Tibial nerve (tissue), 4 donors: ENCODE data around the gene TNFRSF6B. TPM values are rescaled to one million over a fixed set of nuclear protein-coding genes. Genes with fewer than 3 reads are reported as not detected.

Experiments
- DNase-seq, 2 donors: peaks; one replicate each; pipeline ENCODE4 v3.0.0-alpha.2; 2019; ENCODE audit warnings: low spot score in 2 of 2
- H3K27ac ChIP-seq, 4 donors: fragments of 200-600 bp; sonication (generic) in 3 of 4; one replicate each; pipeline ENCODE4 v1.5.1; 2017 to 2019; ENCODE audit warnings: mild to moderate bottlenecking in 1 of 4
- H3K27me3 ChIP-seq, 2 donors: fragments of 200-600 bp; sonication (generic) in 1 of 2; one replicate each; pipeline versions ENCODE4 v1.5.1 to v1.6.0; 2017 to 2019
- H3K36me3 ChIP-seq, 3 donors: fragments of 200-600 bp; sonication (generic); one replicate each; pipeline ENCODE4 v1.5.1; 2018 to 2019
- H3K4me1 ChIP-seq, 4 donors: fragments of 200-600 bp; sonication (generic) in 3 of 4; one replicate each; pipeline ENCODE4 v1.5.1; 2017 to 2019
- H3K4me3 ChIP-seq, 4 donors: fragments of 200-600 bp; sonication (generic) in 3 of 4; one replicate each; pipeline ENCODE4 v1.5.1; 2017 to 2019; ENCODE audit warnings: mild to moderate bottlenecking in 1 of 4, moderate library complexity in 1 of 4
- H3K9me3 ChIP-seq, 4 donors: fragments of 200-600 bp; sonication (generic) in 3 of 4; one replicate each; pipeline ENCODE4 v1.5.1; 2017 to 2019
- EP300 ChIP-seq, 2 donors: sonication (generic); formaldehyde crosslinking; IDR thresholded peaks; one replicate each; pipeline ENCODE4 v1.6.1; 2017; ENCODE audit warnings: antibody characterized with exemption in 2 of 2, mild to moderate bottlenecking in 1 of 2
- POLR2A ChIP-seq, 2 donors: fragments of 450-650 bp; IDR thresholded peaks; one replicate each; pipeline ENCODE4 v1.6.1; 2017; ENCODE audit warnings: antibody characterized with exemption in 2 of 2, mild to moderate bottlenecking in 2 of 2, moderate library complexity in 2 of 2
- WGBS, 2 donors: methylation state at CpG; one replicate each; pipeline ENCODE4 v1.1.5; 2018; 5-methylcytosine and 5-hydroxymethylcytosine counted together
- total RNA-seq, 4 donors: library from RNA; depleted of rRNA; stranded (reverse); fragments of >200 nt; gene quantifications; one replicate each; pipeline ENCODE4 v1.1.0, GENCODE V29; 2016
- TF ChIP-seq, protein P1 (sequence below), 5 experiments: fragments of 200-600 bp in 3 of 5; fragments of 450-650 bp in 2 of 5; sonication (generic) in 3 of 5; IDR thresholded peaks; one replicate each; pipeline ENCODE4 v1.5.1; 2016 to 2019; ENCODE audit warnings: antibody characterized with exemption in 5 of 5, mild to moderate bottlenecking in 3 of 5, moderate library complexity in 2 of 5

Gene TNFRSF6B
- total RNA-seq, 4 donors from 2014 or later: 8.0 to 61.2 (median 35.9) TPM

- Histone ChIP-seq H3K36me3 (peaks cover 0 to 78% (median 2%) of the 10 kb centered on the region in 3 donors), H3K4me1 (peaks cover 0 to 67% (median 21%) of the 10 kb centered on the region in 4 donors), H3K9me3 (no peaks in the 10 kb centered on the region), H3K4me3 (no peak overlapping the region), H3K27me3 (no peaks in the 10 kb centered on the region), H3K27ac (peak overlapping the region in 1 of 4 donors; percentile 66)
- TF ChIP-seq, protein P1, sequence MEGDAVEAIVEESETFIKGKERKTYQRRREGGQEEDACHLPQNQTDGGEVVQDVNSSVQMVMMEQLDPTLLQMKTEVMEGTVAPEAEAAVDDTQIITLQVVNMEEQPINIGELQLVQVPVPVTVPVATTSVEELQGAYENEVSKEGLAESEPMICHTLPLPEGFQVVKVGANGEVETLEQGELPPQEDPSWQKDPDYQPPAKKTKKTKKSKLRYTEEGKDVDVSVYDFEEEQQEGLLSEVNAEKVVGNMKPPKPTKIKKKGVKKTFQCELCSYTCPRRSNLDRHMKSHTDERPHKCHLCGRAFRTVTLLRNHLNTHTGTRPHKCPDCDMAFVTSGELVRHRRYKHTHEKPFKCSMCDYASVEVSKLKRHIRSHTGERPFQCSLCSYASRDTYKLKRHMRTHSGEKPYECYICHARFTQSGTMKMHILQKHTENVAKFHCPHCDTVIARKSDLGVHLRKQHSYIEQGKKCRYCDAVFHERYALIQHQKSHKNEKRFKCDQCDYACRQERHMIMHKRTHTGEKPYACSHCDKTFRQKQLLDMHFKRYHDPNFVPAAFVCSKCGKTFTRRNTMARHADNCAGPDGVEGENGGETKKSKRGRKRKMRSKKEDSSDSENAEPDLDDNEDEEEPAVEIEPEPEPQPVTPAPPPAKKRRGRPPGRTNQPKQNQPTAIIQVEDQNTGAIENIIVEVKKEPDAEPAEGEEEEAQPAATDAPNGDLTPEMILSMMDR (IDR thresholded peaks at IDR 0.05): no peak
- no peak for TF ChIP-seq POLR2A (IDR thresholded peaks at IDR 0.05)
- TF ChIP-seq EP300 (IDR thresholded peaks at IDR 0.05): no peak
- 72 to 83% methylated on average over 6 to 10 of the region's 10 CpGs for WGBS, 2 donors
- DNase-seq: no peak
Measured at GRCh38 chr20:63693083-63693732, 3.2 kb upstream of the TNFRSF6B start.

DNA sequence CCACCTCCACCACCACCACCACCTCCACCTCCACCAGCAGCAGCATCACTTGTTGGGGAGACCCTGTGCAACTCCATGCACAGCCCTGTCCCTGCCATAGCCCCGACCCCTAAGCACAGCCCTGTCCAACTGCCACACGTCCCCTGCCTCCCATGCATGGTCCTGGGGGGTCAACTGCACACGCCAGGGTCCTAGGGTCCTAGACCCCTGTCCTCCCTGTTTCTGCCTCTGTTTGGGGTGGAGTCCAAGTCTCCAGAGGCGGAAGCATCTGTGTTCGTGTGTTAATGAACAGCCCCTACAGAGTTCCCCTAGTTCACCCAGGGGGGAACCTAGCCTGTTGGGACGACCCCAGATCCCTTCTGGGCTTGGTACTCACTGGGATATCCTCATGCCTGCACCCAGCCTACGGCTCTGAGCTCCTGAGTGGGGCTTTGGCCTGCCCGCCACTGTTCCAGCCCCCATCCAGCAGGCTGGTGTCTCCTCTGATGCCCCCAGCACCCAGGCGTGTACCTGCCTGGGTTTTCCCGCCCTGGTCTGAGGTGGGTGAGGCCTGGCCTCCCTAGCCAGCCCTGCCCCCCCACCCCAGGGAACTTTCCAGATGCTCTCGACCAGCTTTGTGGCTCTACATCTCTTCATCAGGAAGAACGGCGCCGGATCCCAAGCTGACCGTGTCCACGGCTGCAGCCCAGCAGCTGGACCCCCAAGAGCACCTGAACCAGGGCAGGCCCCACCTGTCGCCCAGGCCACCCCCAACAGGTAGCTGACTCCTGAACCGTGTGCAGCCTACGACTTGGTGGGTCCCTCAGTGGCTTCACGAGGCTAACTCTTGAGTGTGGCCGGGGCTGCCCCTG lies 2.5 kb upstream of the TNFRSF6B start:
- Histone ChIP-seq H3K9me3 (no peaks in the 10 kb centered on the region), H3K27me3 (no peaks in the 10 kb centered on the region), H3K36me3 (peaks cover 0 to 79% (median 2%) of the 10 kb centered on the region in 3 donors), H3K27ac (no peak overlapping the region), H3K4me1 (peaks cover 0 to 67% (median 21%) of the 10 kb centered on the region in 4 donors), H3K4me3 (no peak overlapping the region)
- TF ChIP-seq, protein P1 (IDR thresholded peaks at IDR 0.05): no peak
- TF ChIP-seq EP300 (IDR thresholded peaks at IDR 0.05) (no peak), POLR2A (IDR thresholded peaks at IDR 0.05) (no peak)
- WGBS, 2 donors: 89 to 97% methylated on average over 11 to 15 of the region's 21 CpGs
- DNase-seq: no peak

DNA sequence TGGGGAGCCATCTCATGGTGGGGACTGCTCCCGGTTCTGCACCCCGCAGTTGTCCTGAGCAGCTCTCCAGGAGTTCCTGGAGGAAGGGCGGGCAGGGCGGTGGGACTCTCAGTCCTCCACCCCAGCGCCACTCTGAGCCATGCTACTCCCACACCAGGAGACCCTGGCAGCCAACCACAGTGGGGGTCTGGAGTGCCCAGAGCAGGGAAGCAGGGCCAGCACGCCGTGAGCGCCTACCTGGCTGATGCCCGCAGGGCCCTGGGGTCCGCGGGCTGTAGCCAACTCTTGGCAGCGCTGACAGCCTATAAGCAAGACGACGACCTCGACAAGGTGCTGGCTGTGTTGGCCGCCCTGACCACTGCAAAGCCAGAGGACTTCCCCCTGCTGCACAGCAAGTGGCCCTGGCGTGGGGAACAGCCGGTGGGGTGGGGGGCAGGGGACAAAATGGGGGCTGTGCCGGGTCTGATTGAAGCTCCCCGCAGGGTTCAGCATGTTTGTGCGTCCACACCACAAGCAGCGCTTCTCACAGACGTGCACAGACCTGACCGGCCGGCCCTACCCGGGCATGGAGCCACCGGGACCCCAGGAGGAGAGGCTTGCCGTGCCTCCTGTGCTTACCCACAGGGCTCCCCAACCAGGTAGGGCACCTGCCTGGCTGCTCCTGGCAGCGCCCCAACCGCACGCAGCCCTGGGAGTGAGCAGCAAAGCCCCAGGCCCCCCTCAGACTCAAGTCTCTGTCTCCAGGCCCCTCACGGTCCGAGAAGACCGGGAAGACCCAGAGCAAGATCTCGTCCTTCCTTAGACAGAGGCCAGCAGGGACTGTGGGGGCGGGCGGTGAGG lies 1.6 kb upstream of the TNFRSF6B start:
- Histone ChIP-seq H3K27ac (no peak overlapping the region), H3K4me3 (no peak overlapping the region), H3K36me3 (peaks cover 0 to 76% (median 2%) of the 10 kb centered on the region in 3 donors), H3K4me1 (peaks cover 0 to 71% (median 27%) of the 10 kb centered on the region in 4 donors), H3K27me3 (no peaks in the 10 kb centered on the region), H3K9me3 (no peaks in the 10 kb centered on the region)
- no peak for TF ChIP-seq POLR2A (IDR thresholded peaks at IDR 0.05)
- WGBS, 2 donors: 84% methylated on average over 18 to 25 of the region's 37 CpGs
- DNase-seq: no peak

GRCh38 chr20:63695424-63696305 lies 787 bp upstream of the TNFRSF6B start:
- WGBS, 2 donors: 75 to 78% methylated on average over 14 to 18 of the region's 25 CpGs
- H3K9me3 ChIP-seq: no peaks in the 10 kb centered on the region
- TF ChIP-seq EP300 (IDR thresholded peaks at IDR 0.05) (no peak), POLR2A (IDR thresholded peaks at IDR 0.05) (no peak)
- TF ChIP-seq, protein P1 (IDR thresholded peaks at IDR 0.05): no peak
- no peak for DNase-seq
- peak overlapping the region in 2 of 4 donors; percentile 43 to 46 for H3K27ac ChIP-seq
- H3K36me3 ChIP-seq: peaks cover 0 to 72% (median 2%) of the 10 kb centered on the region in 3 donors
- no peak overlapping the region for H3K4me3 ChIP-seq
- H3K27me3 ChIP-seq: no peaks in the 10 kb centered on the region
- peaks cover 0 to 73% (median 28%) of the 10 kb centered on the region in 4 donors for H3K4me1 ChIP-seq
